T-helper 1 cell treated with Interleukin-12 subunit alpha and Interleukin-12 subunit beta and Interleukin-4 antibody, amounts not matched to agents 30 μg/mL and 1 μg/mL, for 36 hours (primary cell): ENCODE data around the gene LCN1.

Source experiments
- H3K27ac Mint-ChIP-seq: one replicate; pipeline ENCODE4 v1.8.0; 2021; ENCODE audit warnings: mild to moderate bottlenecking, mixed read lengths
- H3K27me3 Mint-ChIP-seq: one replicate; pipeline ENCODE4 v1.8.0; 2021; ENCODE audit warnings: low read depth, mixed read lengths
- H3K36me3 Mint-ChIP-seq: one replicate; pipeline ENCODE4 v1.8.0; 2021; ENCODE audit warnings: low read depth, mixed read lengths
- H3K4me1 Mint-ChIP-seq: one replicate; pipeline ENCODE4 v1.8.0; 2021; ENCODE audit warnings: low read depth, mixed read lengths
- H3K4me3 Mint-ChIP-seq: one replicate; pipeline ENCODE4 v1.8.0; 2021; ENCODE audit warnings: mild to moderate bottlenecking, moderate library complexity, mixed read lengths
- H3K9me3 Mint-ChIP-seq: one replicate; pipeline ENCODE4 v1.8.0; 2021; ENCODE audit warnings: mixed read lengths

The LCN1 gene

GRCh38 chr9:135552698-135553171 is 31.5 kb downstream of the LCN1 start:
- no peaks in the 10 kb centered on the region for H3K27me3 Mint-ChIP-seq
- H3K4me3 Mint-ChIP-seq: no peak overlapping the region
- H3K9me3 Mint-ChIP-seq: no peaks in the 10 kb centered on the region
- H3K27ac Mint-ChIP-seq: no peak overlapping the region
- H3K4me1 Mint-ChIP-seq: no peaks in the 10 kb centered on the region
- H3K36me3 Mint-ChIP-seq: no peaks in the 10 kb centered on the region

- Mint-ChIP-seq H3K9me3 (no peaks in the 10 kb centered on the region), H3K27me3 (no peaks in the 10 kb centered on the region), H3K27ac (no peak overlapping the region), H3K4me1 (no peaks in the 10 kb centered on the region), H3K36me3 (no peaks in the 10 kb centered on the region), H3K4me3 (no peak overlapping the region)
Measured at GRCh38 chr9:135554718-135555117, 33.5 kb downstream of the LCN1 start.

GRCh38 chr9:135555203-135555602 is 34.0 kb downstream of the LCN1 start:
- Mint-ChIP-seq H3K4me1 (no peaks in the 10 kb centered on the region), H3K9me3 (no peaks in the 10 kb centered on the region), H3K27me3 (no peaks in the 10 kb centered on the region), H3K4me3 (no peak overlapping the region), H3K36me3 (no peaks in the 10 kb centered on the region), H3K27ac (no peak overlapping the region)

- no peak overlapping the region for H3K27ac Mint-ChIP-seq
- H3K27me3 Mint-ChIP-seq: no peaks in the 10 kb centered on the region
- H3K4me1 Mint-ChIP-seq: no peaks in the 10 kb centered on the region
- H3K36me3 Mint-ChIP-seq: no peaks in the 10 kb centered on the region
- no peak overlapping the region for H3K4me3 Mint-ChIP-seq
- no peaks in the 10 kb centered on the region for H3K9me3 Mint-ChIP-seq
Measured at GRCh38 chr9:135555910-135556309, 34.7 kb downstream of the LCN1 start.

GRCh38 chr9:135559606-135560005 is 38.4 kb downstream of the LCN1 start:
- no peaks in the 10 kb centered on the region for H3K9me3 Mint-ChIP-seq
- H3K27ac Mint-ChIP-seq: no peak overlapping the region
- no peaks in the 10 kb centered on the region for H3K27me3 Mint-ChIP-seq
- H3K4me1 Mint-ChIP-seq: no peaks in the 10 kb centered on the region
- H3K4me3 Mint-ChIP-seq: no peak overlapping the region
- H3K36me3 Mint-ChIP-seq: no peaks in the 10 kb centered on the region

GRCh38 chr9:135561391-135562234 is 40.4 kb downstream of the LCN1 start, which contains the start of gene PAEP:
Gene PAEP, plus strand, starts transcription at chr9:135561756.
- Mint-ChIP-seq H3K27ac (no peak within 1 kb of the TSS), H3K4me3 (no peak within 1 kb of the TSS), H3K36me3 (no peaks in the 10 kb centered on the region), H3K4me1 (no peaks in the 10 kb centered on the region), H3K27me3 (no peaks in the 10 kb centered on the region), H3K9me3 (no peaks in the 10 kb centered on the region)

- Mint-ChIP-seq H3K4me3 (no peak overlapping the region), H3K27me3 (no peaks in the 10 kb centered on the region), H3K36me3 (no peaks in the 10 kb centered on the region), H3K9me3 (no peaks in the 10 kb centered on the region), H3K4me1 (no peaks in the 10 kb centered on the region), H3K27ac (no peak overlapping the region)
Measured at GRCh38 chr9:135562235-135562745, 41.0 kb downstream of the LCN1 start.

- Mint-ChIP-seq H3K4me1 (no peaks in the 10 kb centered on the region), H3K27ac (no peak overlapping the region), H3K36me3 (no peaks in the 10 kb centered on the region), H3K9me3 (no peaks in the 10 kb centered on the region), H3K4me3 (no peak overlapping the region), H3K27me3 (no peaks in the 10 kb centered on the region)
Measured at GRCh38 chr9:135563039-135563476, 41.8 kb downstream of the LCN1 start.

GRCh38 chr9:135563858-135564257 is 42.6 kb downstream of the LCN1 start:
- Mint-ChIP-seq H3K27me3 (no peaks in the 10 kb centered on the region), H3K4me3 (no peak overlapping the region), H3K36me3 (no peaks in the 10 kb centered on the region), H3K4me1 (no peaks in the 10 kb centered on the region), H3K9me3 (peaks cover under 1% of the 10 kb centered on the region), H3K27ac (no peak overlapping the region)

GRCh38 chr9:135565141-135565628 is 43.9 kb downstream of the LCN1 start:
- Mint-ChIP-seq H3K36me3 (no peaks in the 10 kb centered on the region), H3K27me3 (peaks cover 5% of the 10 kb centered on the region)

GRCh38 chr9:135565636-135566035 is 44.4 kb downstream of the LCN1 start:
- Mint-ChIP-seq H3K9me3 (peaks cover 6% of the 10 kb centered on the region), H3K4me1 (no peaks in the 10 kb centered on the region), H3K27ac (no peak overlapping the region), H3K4me3 (no peak overlapping the region), H3K27me3 (peaks cover 6% of the 10 kb centered on the region), H3K36me3 (no peaks in the 10 kb centered on the region)

More at GRCh38 chr9:135565141-135565628, 43.9 kb downstream of the LCN1 start:
- no peaks in the 10 kb centered on the region for H3K4me1 Mint-ChIP-seq
- peaks cover 6% of the 10 kb centered on the region for H3K9me3 Mint-ChIP-seq
- no peak overlapping the region for H3K27ac Mint-ChIP-seq
- no peak overlapping the region for H3K4me3 Mint-ChIP-seq

GRCh38 chr9:135566552-135566951 is 45.3 kb downstream of the LCN1 start:
- Mint-ChIP-seq H3K4me3 (no peak overlapping the region), H3K4me1 (no peaks in the 10 kb centered on the region), H3K27me3 (peaks cover 8% of the 10 kb centered on the region), H3K36me3 (no peaks in the 10 kb centered on the region), H3K27ac (no peak overlapping the region), H3K9me3 (peaks cover 6% of the 10 kb centered on the region)

- Mint-ChIP-seq H3K27me3 (peaks cover 8% of the 10 kb centered on the region), H3K36me3 (no peaks in the 10 kb centered on the region), H3K27ac (no peak overlapping the region), H3K9me3 (peaks cover 6% of the 10 kb centered on the region), H3K4me1 (no peaks in the 10 kb centered on the region), H3K4me3 (no peak overlapping the region)
Measured at GRCh38 chr9:135567311-135567710, 46.1 kb downstream of the LCN1 start.

GRCh38 chr9:135568026-135568425 is 46.8 kb downstream of the LCN1 start:
- H3K4me3 Mint-ChIP-seq: no peak overlapping the region
- H3K36me3 Mint-ChIP-seq: no peaks in the 10 kb centered on the region
- H3K27ac Mint-ChIP-seq: no peak overlapping the region
- H3K4me1 Mint-ChIP-seq: no peaks in the 10 kb centered on the region
- H3K27me3 Mint-ChIP-seq: peaks cover 8% of the 10 kb centered on the region
- H3K9me3 Mint-ChIP-seq: peaks cover 6% of the 10 kb centered on the region

GRCh38 chr9:135570456-135570855 is 49.2 kb downstream of the LCN1 start:
- Mint-ChIP-seq H3K27me3 (peaks cover 8% of the 10 kb centered on the region), H3K27ac (no peak overlapping the region), H3K4me1 (no peaks in the 10 kb centered on the region), H3K36me3 (no peaks in the 10 kb centered on the region), H3K9me3 (peaks cover 6% of the 10 kb centered on the region), H3K4me3 (no peak overlapping the region)
